ENCODE data around the gene MT1B. TPM values are rescaled to one million over a fixed set of nuclear protein-coding genes. Genes with fewer than 3 reads are reported as not detected.

MT1B gene
- total RNA-seq, 2 experiments from 2014 or later = not detected

DNA sequence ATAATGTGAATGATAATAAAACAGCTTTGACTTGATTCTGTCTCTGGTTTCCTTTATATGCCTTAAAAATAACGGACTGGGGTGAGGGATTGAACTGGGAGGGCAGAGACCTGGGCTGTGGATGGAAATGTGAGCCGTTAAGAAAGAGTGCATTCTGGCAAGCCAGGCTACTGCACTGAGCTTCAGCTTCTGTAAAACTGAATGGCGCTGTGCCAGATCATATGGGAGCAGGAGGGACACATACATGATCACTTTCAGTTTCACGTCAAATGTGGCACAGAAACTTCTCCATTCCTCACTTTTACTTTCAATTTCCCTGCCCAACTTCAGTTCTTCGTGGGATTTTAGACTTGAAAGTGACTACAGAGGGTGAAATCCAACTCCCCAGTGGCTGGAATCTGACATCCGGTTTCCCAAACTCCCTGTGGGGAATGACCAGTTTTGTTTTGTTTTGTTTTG lies 42.2 kb upstream of the MT1B start:
- H3K4me3 ChIP-seq (ENCODE audit: low read depth, low read length, poor library complexity, severe bottlenecking) = peak overlapping the region; percentile 66
- POLR2A ChIA-PET = no interaction called here
- H3K27ac ChIP-seq (ENCODE audit: low read depth, low read length, poor library complexity, severe bottlenecking) = peak overlapping the region; percentile 5
- intact Hi-C loops (cut with micrococcal nuclease; ENCODE audit: unreplicated experiment) = no loop called here
- H3K9me2 ChIP-seq (ENCODE audit: insufficient read depth, low read length) = no peaks in the 10 kb centered on the region
- H3K79me2 ChIP-seq (ENCODE audit: insufficient read depth, low read depth, low read length) = no peaks in the 10 kb centered on the region
- no peaks in the 10 kb centered on the region for H3K36me3 ChIP-seq (ENCODE audit: insufficient read depth, low read length)
- TF ChIP-seq, protein P1, sequence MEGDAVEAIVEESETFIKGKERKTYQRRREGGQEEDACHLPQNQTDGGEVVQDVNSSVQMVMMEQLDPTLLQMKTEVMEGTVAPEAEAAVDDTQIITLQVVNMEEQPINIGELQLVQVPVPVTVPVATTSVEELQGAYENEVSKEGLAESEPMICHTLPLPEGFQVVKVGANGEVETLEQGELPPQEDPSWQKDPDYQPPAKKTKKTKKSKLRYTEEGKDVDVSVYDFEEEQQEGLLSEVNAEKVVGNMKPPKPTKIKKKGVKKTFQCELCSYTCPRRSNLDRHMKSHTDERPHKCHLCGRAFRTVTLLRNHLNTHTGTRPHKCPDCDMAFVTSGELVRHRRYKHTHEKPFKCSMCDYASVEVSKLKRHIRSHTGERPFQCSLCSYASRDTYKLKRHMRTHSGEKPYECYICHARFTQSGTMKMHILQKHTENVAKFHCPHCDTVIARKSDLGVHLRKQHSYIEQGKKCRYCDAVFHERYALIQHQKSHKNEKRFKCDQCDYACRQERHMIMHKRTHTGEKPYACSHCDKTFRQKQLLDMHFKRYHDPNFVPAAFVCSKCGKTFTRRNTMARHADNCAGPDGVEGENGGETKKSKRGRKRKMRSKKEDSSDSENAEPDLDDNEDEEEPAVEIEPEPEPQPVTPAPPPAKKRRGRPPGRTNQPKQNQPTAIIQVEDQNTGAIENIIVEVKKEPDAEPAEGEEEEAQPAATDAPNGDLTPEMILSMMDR (conservative IDR thresholded peaks at IDR 0.05; ENCODE audit: low read length) = no peak
- no peak for TF ChIP-seq EZH2phosphoT487 (IDR thresholded peaks at IDR 0.05; ENCODE audit: borderline replicate concordance, low read depth, low read length)
- BruUV-seq (replicated peaks) = no TSS peak
- peak overlapping the region; percentile 78 for H3K4me2 ChIP-seq (ENCODE audit: low read length)
- no peaks in the 10 kb centered on the region for H3K9me3 ChIP-seq (ENCODE audit: low read length)
- no peaks in the 10 kb centered on the region for H4K20me1 ChIP-seq (ENCODE audit: insufficient read depth, low read length)
- peak overlapping the region; percentile 81; the same call in 1 of the 2 replicates for H2AFZ ChIP-seq (ENCODE audit: low read length)
- peaks cover 52% of the 10 kb centered on the region for H3K4me1 ChIP-seq (ENCODE audit: insufficient read depth, low read length, poor library complexity, severe bottlenecking)
- peak; percentile 80 for DNase-seq (ENCODE audit: low spot score)
- CTCF ChIA-PET (ENCODE audit: unreplicated experiment) = no interaction called here

GRCh38 chr16:56610017-56610608 lies 41.6 kb upstream of the MT1B start:
- POLR2A ChIA-PET = interaction anchor here (1.0 kb wide), 2 partner anchors 14 to 161 kb away, joined by 3 to 11 read pairs; no protein-coding TSS in a partner anchor

More at GRCh38 chr16:56610017-56610608, 41.6 kb upstream of the MT1B start:
- DNase-seq (ENCODE audit: low spot score) = peak; percentile 32
- peak overlapping the region; percentile 5 for H3K27ac ChIP-seq (ENCODE audit: low read depth, low read length, poor library complexity, severe bottlenecking)
- peaks cover 52% of the 10 kb centered on the region for H3K4me1 ChIP-seq (ENCODE audit: insufficient read depth, low read length, poor library complexity, severe bottlenecking)
- peak overlapping the region; percentile 81; the same call in 1 of the 2 replicates for H2AFZ ChIP-seq (ENCODE audit: low read length)
- H3K4me3 ChIP-seq (ENCODE audit: low read depth, low read length, poor library complexity, severe bottlenecking) = peak overlapping the region; percentile 66
- H3K9me2 ChIP-seq (ENCODE audit: insufficient read depth, low read length) = no peaks in the 10 kb centered on the region
- no peaks in the 10 kb centered on the region for H3K79me2 ChIP-seq (ENCODE audit: insufficient read depth, low read depth, low read length)
- no TSS peak for BruUV-seq (replicated peaks)
- intact Hi-C loops (cut with micrococcal nuclease; ENCODE audit: unreplicated experiment) = no loop called here
- H3K4me2 ChIP-seq (ENCODE audit: low read length) = peak overlapping the region; percentile 78
- TF ChIP-seq, protein P1 (conservative IDR thresholded peaks at IDR 0.05; ENCODE audit: low read length) = peak; percentile 40; the same call in 1 of the 2 replicates
- no peak for TF ChIP-seq EZH2phosphoT487 (IDR thresholded peaks at IDR 0.05; ENCODE audit: borderline replicate concordance, low read depth, low read length)
- CTCF ChIA-PET (ENCODE audit: unreplicated experiment) = interaction anchor here (0.9 kb wide), 1 partner anchor 92 kb away, joined by 3 read pairs; no protein-coding TSS in a partner anchor
- H3K36me3 ChIP-seq (ENCODE audit: insufficient read depth, low read length) = no peaks in the 10 kb centered on the region
- no peaks in the 10 kb centered on the region for H4K20me1 ChIP-seq (ENCODE audit: insufficient read depth, low read length)
- H3K9me3 ChIP-seq (ENCODE audit: low read length) = no peaks in the 10 kb centered on the region

Measured in OCI-LY7 (cell line).